Calu3 (cell line): ENCODE data around the gene FOXD4L3. TPM values are rescaled to one million over a fixed set of nuclear protein-coding genes. Genes with fewer than 3 reads are reported as not detected.
"Not testable (repeated sequence)": the region's sequence is repeated elsewhere in the genome, so short reads cannot be mapped to it uniquely, and the experiment has no call there.

Source experiments
- BruUV-seq: library from RNA; stranded (reverse); fragments of 400-500 nt; replicated peaks from 2 replicates; lab custom pipeline; 2021; lab: Mats Ljungman, UMichigan
- CTCF ChIA-PET: fragments of 300-600 bp; sonication (Branson Sonifier 250); formaldehyde crosslinking; loops from one replicate; lab custom pipeline; 2022; ENCODE audit warnings: antibody characterized with exemption; lab: Charles Lee
- DNase-seq: peaks from one replicate; pipeline ENCODE4 v3.0.0; 2022
- H3K27ac Mint-ChIP-seq: one replicate; pipeline ENCODE4 v1.8.0; 2022; ENCODE audit warnings: mixed read lengths; ENCODE audit not compliant: unreplicated experiment
- H3K27me3 Mint-ChIP-seq: one replicate; pipeline ENCODE4 v1.8.0; 2022; ENCODE audit warnings: mixed read lengths; ENCODE audit not compliant: unreplicated experiment
- H3K36me3 Mint-ChIP-seq: one replicate; pipeline ENCODE4 v1.8.0; 2022; ENCODE audit warnings: mild to moderate bottlenecking, moderate library complexity, mixed read lengths; ENCODE audit not compliant: insufficient read depth, unreplicated experiment
- H3K4me1 Mint-ChIP-seq: one replicate; pipeline ENCODE4 v1.8.0; 2022; ENCODE audit warnings: mild to moderate bottlenecking, low read depth, mixed read lengths; ENCODE audit not compliant: unreplicated experiment
- H3K4me3 Mint-ChIP-seq: one replicate; pipeline ENCODE4 v1.8.0; 2022; ENCODE audit warnings: mild to moderate bottlenecking, low read depth, moderate library complexity, mixed read lengths; ENCODE audit not compliant: unreplicated experiment
- H3K9me3 Mint-ChIP-seq: one replicate; pipeline ENCODE4 v1.8.0; 2022; ENCODE audit warnings: low read depth, mixed read lengths; ENCODE audit not compliant: unreplicated experiment
- intact Hi-C: fragments of 100-400 bp; cut with micrococcal nuclease; formaldehyde crosslinking; loops from one replicate; pipeline ENCODE4 v1.10.0; 2022; ENCODE audit not compliant: unreplicated experiment
- total RNA-seq: library from RNA; stranded (reverse); gene quantifications from 2 replicates; pipeline ENCODE4 v1.2.3, GENCODE V29; 2022

FOXD4L3 gene
- total RNA-seq, 1 experiment from 2014 or later: 1.2 TPM

DNA sequence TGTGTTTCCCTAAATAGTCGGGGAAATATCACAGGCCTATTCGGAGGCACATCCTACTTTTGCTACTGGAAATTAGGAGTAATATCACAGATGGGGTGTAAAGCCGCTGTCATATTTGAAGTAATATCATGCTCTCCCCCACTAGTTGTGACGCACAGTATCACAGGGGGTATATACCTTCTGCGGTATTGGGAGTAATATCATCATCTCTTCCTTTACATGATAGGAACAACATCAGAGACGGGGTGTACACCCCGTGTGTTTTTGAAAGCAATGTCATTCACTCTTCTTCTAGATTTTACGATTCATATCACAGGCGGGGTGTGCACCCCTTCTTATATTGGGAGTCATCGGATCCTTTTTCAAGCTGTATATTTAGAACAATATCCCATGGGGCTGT lies 15.5 kb downstream of the FOXD4L3 start:
- H3K36me3 Mint-ChIP-seq, BruUV-seq, CTCF ChIA-PET, intact Hi-C loops, H3K4me3 Mint-ChIP-seq, H3K27me3 Mint-ChIP-seq, H3K27ac Mint-ChIP-seq, H3K9me3 Mint-ChIP-seq, H3K4me1 Mint-ChIP-seq, DNase-seq: not testable (repeated sequence)

- BruUV-seq, H3K4me3 Mint-ChIP-seq, H3K27me3 Mint-ChIP-seq: not testable (repeated sequence)
Observed at GRCh38 chr9:68323749-68324148, 21.1 kb downstream of the FOXD4L3 start.

GRCh38 chr9:68324518-68324917 lies 21.9 kb downstream of the FOXD4L3 start:
- H3K36me3 Mint-ChIP-seq, H3K4me3 Mint-ChIP-seq, DNase-seq, H3K4me1 Mint-ChIP-seq, H3K27ac Mint-ChIP-seq, CTCF ChIA-PET, H3K9me3 Mint-ChIP-seq, H3K27me3 Mint-ChIP-seq, BruUV-seq, intact Hi-C loops: not testable (repeated sequence)

More at GRCh38 chr9:68323749-68324148, 21.1 kb downstream of the FOXD4L3 start:
- DNase-seq, H3K27ac Mint-ChIP-seq, CTCF ChIA-PET, H3K4me1 Mint-ChIP-seq, H3K9me3 Mint-ChIP-seq, intact Hi-C loops, H3K36me3 Mint-ChIP-seq: not testable (repeated sequence)

DNA sequence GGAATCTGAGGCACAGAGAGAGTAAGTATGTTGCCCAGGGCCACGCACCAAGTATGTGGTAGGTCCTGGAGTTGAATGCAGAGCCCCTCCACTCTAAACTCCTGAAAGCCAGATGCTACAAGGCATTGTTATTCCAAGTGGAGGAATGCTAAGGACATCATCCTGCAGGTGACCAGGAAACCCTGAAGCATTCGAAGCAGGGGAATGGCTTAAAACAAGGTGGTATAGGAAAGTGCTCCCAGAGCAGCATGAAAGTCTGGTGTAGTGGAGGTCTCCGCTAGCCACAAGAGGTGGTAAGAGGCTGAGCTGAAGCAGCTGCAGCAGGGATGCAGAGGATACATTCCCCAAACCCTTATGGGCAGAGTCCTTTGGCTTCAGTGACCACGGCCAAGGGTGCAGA lies 26.4 kb downstream of the FOXD4L3 start:
- H3K27me3 Mint-ChIP-seq, H3K27ac Mint-ChIP-seq, H3K9me3 Mint-ChIP-seq, H3K4me3 Mint-ChIP-seq, CTCF ChIA-PET, H3K36me3 Mint-ChIP-seq, BruUV-seq, DNase-seq, intact Hi-C loops, H3K4me1 Mint-ChIP-seq: not testable (repeated sequence)

DNA sequence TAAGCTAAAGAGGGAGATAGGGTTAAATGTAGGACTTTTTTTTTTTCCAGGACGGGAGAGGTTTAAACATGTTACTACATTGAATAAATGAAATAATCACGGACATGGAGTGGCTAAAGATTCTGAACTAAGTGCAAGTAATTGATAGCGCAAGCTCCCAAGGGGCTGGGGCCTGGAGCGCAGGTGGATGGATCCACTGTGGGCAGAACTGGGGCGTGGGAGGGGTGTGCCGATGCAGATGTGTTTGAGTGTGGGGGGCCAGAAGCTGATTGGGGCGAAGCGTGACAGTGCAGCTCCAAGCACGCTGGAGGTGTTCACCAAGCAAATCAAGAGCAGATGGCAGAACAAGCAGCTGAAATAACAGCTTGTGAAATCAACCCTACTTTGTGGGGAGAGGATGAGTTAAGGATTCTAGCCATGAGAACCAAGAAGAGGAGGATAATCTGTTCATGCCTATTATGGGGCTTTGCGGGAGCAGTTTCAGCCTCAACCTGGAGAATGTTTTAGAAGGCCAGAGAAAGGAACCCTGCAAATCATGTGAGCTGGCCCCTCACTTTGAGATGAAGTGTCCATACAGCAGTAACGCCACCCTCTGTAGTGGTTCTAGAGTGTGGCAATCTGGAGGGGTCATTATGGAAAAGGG lies 28.0 kb downstream of the FOXD4L3 start:
- BruUV-seq, H3K36me3 Mint-ChIP-seq, H3K4me1 Mint-ChIP-seq, DNase-seq, CTCF ChIA-PET, H3K9me3 Mint-ChIP-seq, H3K27ac Mint-ChIP-seq, H3K4me3 Mint-ChIP-seq, H3K27me3 Mint-ChIP-seq, intact Hi-C loops: not testable (repeated sequence)

- BruUV-seq, H3K9me3 Mint-ChIP-seq, intact Hi-C loops, H3K27ac Mint-ChIP-seq, CTCF ChIA-PET, H3K4me1 Mint-ChIP-seq, H3K4me3 Mint-ChIP-seq, DNase-seq, H3K36me3 Mint-ChIP-seq: not testable (repeated sequence)
- peaks cover 13% of the 10 kb centered on the region for H3K27me3 Mint-ChIP-seq
Observed at GRCh38 chr9:68332122-68332521, 29.5 kb downstream of the FOXD4L3 start.

GRCh38 chr9:68335935-68336334 lies 33.3 kb downstream of the FOXD4L3 start:
- not testable (repeated sequence) for DNase-seq, H3K4me1 Mint-ChIP-seq

GRCh38 chr9:68336639-68337339 lies 34.1 kb downstream of the FOXD4L3 start:
- intact Hi-C loops, H3K9me3 Mint-ChIP-seq, H3K36me3 Mint-ChIP-seq: not testable (repeated sequence)

More at GRCh38 chr9:68335935-68336334, 33.3 kb downstream of the FOXD4L3 start:
- CTCF ChIA-PET, H3K9me3 Mint-ChIP-seq, H3K36me3 Mint-ChIP-seq, H3K4me3 Mint-ChIP-seq, BruUV-seq, H3K27ac Mint-ChIP-seq, intact Hi-C loops: not testable (repeated sequence)
- H3K27me3 Mint-ChIP-seq: peaks cover 13% of the 10 kb centered on the region

GRCh38 chr9:68338000-68338399 lies 35.3 kb downstream of the FOXD4L3 start:
- CTCF ChIA-PET, H3K9me3 Mint-ChIP-seq, intact Hi-C loops, H3K27ac Mint-ChIP-seq, BruUV-seq, DNase-seq, H3K36me3 Mint-ChIP-seq, H3K4me3 Mint-ChIP-seq, H3K4me1 Mint-ChIP-seq: not testable (repeated sequence)
- peaks cover 13% of the 10 kb centered on the region for H3K27me3 Mint-ChIP-seq

More at GRCh38 chr9:68336639-68337339, 34.1 kb downstream of the FOXD4L3 start:
- H3K4me3 Mint-ChIP-seq, DNase-seq, H3K4me1 Mint-ChIP-seq, CTCF ChIA-PET, BruUV-seq, H3K27ac Mint-ChIP-seq: not testable (repeated sequence)
- H3K27me3 Mint-ChIP-seq: peaks cover 13% of the 10 kb centered on the region
